AG04450 (cell line): ENCODE results near the gene ZNF212. TPM values are rescaled to one million over a fixed set of nuclear protein-coding genes. Genes with fewer than 3 reads are reported as not detected.
A peak's percentile ranks its signal among the peaks of the same experiment; 100 is the strongest.

Source experiments
- CTCF ChIA-PET: fragments of 300-600, 350-600 bp; formaldehyde crosslinking; extraction: SDS; loops from one replicate; lab custom pipeline; 2022; ENCODE audit warnings: antibody characterized with exemption, inconsistent platforms; lab: Charles Lee
- POLR2A ChIA-PET: fragments of 350-600 bp; formaldehyde crosslinking; extraction: SDS; loops from one replicate; lab custom pipeline; 2021; ENCODE audit warnings: antibody characterized with exemption, inconsistent platforms; lab: Yijun Ruan, JAX
- DNase-seq: peaks from one replicate; pipeline ENCODE4 v3.0.0-alpha.2; 2011; ENCODE audit warnings: low read depth, low spot score
- H3K27ac ChIP-seq: one replicate; pipeline ENCODE4 v1.5.1; 2012; ENCODE audit warnings: low read depth, low read length, control low read depth
- H3K27me3 ChIP-seq: one replicate; pipeline ENCODE4 v1.6.0; 2012; ENCODE audit warnings: low read length; ENCODE audit not compliant: control insufficient read depth, insufficient read depth
- H3K4me3 ChIP-seq: 2 replicates; pipeline ENCODE4 v1.5.1; 2011; ENCODE audit warnings: mild to moderate bottlenecking, low read depth, low read length, control low read depth
- H3K9me3 ChIP-seq: 2 replicates; pipeline ENCODE4 v1.5.1; 2012; ENCODE audit warnings: low read length; ENCODE audit not compliant: control insufficient read depth, insufficient read depth
- CTCF ChIP-seq: IDR thresholded peaks from 2 replicates; pipeline ENCODE4 v1.5.1; 2011; ENCODE audit warnings: low read depth, low read length, control low read depth, inconsistent platforms
- polyA plus RNA-seq: library from polyadenylated mRNA; depleted of rRNA; stranded (reverse); fragments of >200 nt; gene quantifications from 2 replicates; pipeline ENCODE4 v1.2.3, GENCODE V29; 2011

The ZNF212 gene
- polyA plus RNA-seq, 1 experiment: 4.1 TPM

GRCh38 chr7:149284850-149285585 is 45.6 kb downstream of the ZNF212 start:
- Histone ChIP-seq H3K27ac (no peak overlapping the region), H3K4me3 (peak overlapping the region; percentile 74), H3K9me3 (no peaks in the 10 kb centered on the region), H3K27me3 (no peaks in the 10 kb centered on the region)
- ChIA-PET POLR2A (interaction anchor here (0.6 to 1.7 kb wide), 5 partner anchors 19 to 339 kb away, joined by 3 to 17 read pairs (median 4); partner anchors contain the start of gene ZNF783), CTCF (interaction anchor here (0.6 to 1.3 kb wide), 2 partner anchors 24 to 78 kb away, joined by 3 read pairs; no protein-coding TSS in a partner anchor)
- peak; percentile 62 for DNase-seq
- no peak for TF ChIP-seq CTCF

- no peak for TF ChIP-seq CTCF
- Histone ChIP-seq H3K27me3 (no peaks in the 10 kb centered on the region), H3K9me3 (no peaks in the 10 kb centered on the region), H3K27ac (no peak overlapping the region), H3K4me3 (peak overlapping the region; percentile 74)
- CTCF ChIA-PET: interaction anchor here (0.6 to 2.0 kb wide), 4 partner anchors 24 to 522 kb away, joined by 3 to 9 read pairs (median 6); partner anchors contain the start of gene ZNF783
- DNase-seq: no peak
- POLR2A ChIA-PET: interaction anchor here (1.0 to 1.7 kb wide), 4 partner anchors 20 to 339 kb away, joined by 3 to 17 read pairs (median 4); partner anchors contain the start of gene ZNF783
Measured at GRCh38 chr7:149285603-149286002, 46.2 kb downstream of the ZNF212 start.

GRCh38 chr7:149286811-149287400 is 47.5 kb downstream of the ZNF212 start:
- no peak for TF ChIP-seq CTCF
- CTCF ChIA-PET: interaction anchor here (2.0 kb wide), 1 partner anchor 25 kb away, joined by 9 read pairs; the partner anchor contains the start of gene ZNF783

GRCh38 chr7:149287622-149288021 is 48.2 kb downstream of the ZNF212 start:
- Histone ChIP-seq H3K9me3 (no peaks in the 10 kb centered on the region), H3K27me3 (no peaks in the 10 kb centered on the region), H3K27ac (no peak overlapping the region), H3K4me3 (no peak overlapping the region)
- ChIA-PET CTCF (interaction anchor here (2.0 kb wide), 1 partner anchor 26 kb away, joined by 9 read pairs; the partner anchor contains the start of gene ZNF783), POLR2A (no interaction called here)
- TF ChIP-seq CTCF: no peak
- DNase-seq: no peak

More at GRCh38 chr7:149286811-149287400, 47.5 kb downstream of the ZNF212 start:
- Histone ChIP-seq H3K9me3 (no peaks in the 10 kb centered on the region), H3K4me3 (no peak overlapping the region), H3K27ac (no peak overlapping the region), H3K27me3 (no peaks in the 10 kb centered on the region)
- no peak for DNase-seq
- POLR2A ChIA-PET: no interaction called here

GRCh38 chr7:149289262-149289661 is 49.8 kb downstream of the ZNF212 start:
- Histone ChIP-seq H3K4me3 (no peak overlapping the region), H3K27me3 (no peaks in the 10 kb centered on the region), H3K9me3 (no peaks in the 10 kb centered on the region), H3K27ac (no peak overlapping the region)
- no peak for DNase-seq
- ChIA-PET CTCF (no interaction called here), POLR2A (interaction anchor here (0.7 kb wide), 1 partner anchor 188 kb away, joined by 6 read pairs; no protein-coding TSS in a partner anchor)
- TF ChIP-seq CTCF: no peak
